Activated T-helper 2 cell treated with anti-CD3 and anti-CD28 coated beads, Interferon-gamma antibody, Interleukin-2, Interleukin-4, amounts not matched to agents 10 μg/mL and 5 μg/mL and 100 μg/mL, durations not matched to agents 14 hours and 24 hours and 36 hours (primary cell): ENCODE data around the gene MEAK7. TPM values are rescaled to one million over a fixed set of nuclear protein-coding genes. Genes with fewer than 3 reads are reported as not detected.

Experiments
- DNase-seq: peaks from one replicate; pipeline ENCODE4 v3.0.0; 2021; ENCODE audit warnings: low spot score
- H3K27ac Mint-ChIP-seq: one replicate; pipeline ENCODE4 v1.8.0; 2021; ENCODE audit warnings: mixed read lengths
- H3K27me3 Mint-ChIP-seq: one replicate; pipeline ENCODE4 v1.8.0; 2021; ENCODE audit warnings: low read depth, mixed read lengths
- H3K36me3 Mint-ChIP-seq: one replicate; pipeline ENCODE4 v1.8.0; 2021; ENCODE audit warnings: low read depth, mixed read lengths
- H3K4me1 Mint-ChIP-seq: one replicate; pipeline ENCODE4 v1.8.0; 2021; ENCODE audit warnings: low read depth, mixed read lengths
- H3K4me3 Mint-ChIP-seq: one replicate; pipeline ENCODE4 v1.8.0; 2021; ENCODE audit warnings: low read depth, mild to moderate bottlenecking, moderate library complexity, mixed read lengths
- H3K9me3 Mint-ChIP-seq: one replicate; pipeline ENCODE4 v1.8.0; 2021; ENCODE audit warnings: mixed read lengths
- intact Hi-C: fragments of 100-400 bp; cut with micrococcal nuclease; formaldehyde crosslinking; loops from one replicate; pipeline ENCODE4 v1.15.1; 2023
- total RNA-seq: library from RNA; stranded (reverse); gene quantifications from 2 replicates; pipeline ENCODE4 v1.2.3, GENCODE V29; 2022

The MEAK7 gene
- total RNA-seq, 1 donor from 2014 or later: 15.4 TPM

- no peaks in the 10 kb centered on the region for H3K4me1 Mint-ChIP-seq
- intact Hi-C loops: no loop called here
- no peak overlapping the region for H3K4me3 Mint-ChIP-seq
- no peaks in the 10 kb centered on the region for H3K27me3 Mint-ChIP-seq
- H3K9me3 Mint-ChIP-seq: peaks cover 6% of the 10 kb centered on the region
- H3K36me3 Mint-ChIP-seq: peaks cover 58% of the 10 kb centered on the region
- no peak for DNase-seq
- no peak overlapping the region for H3K27ac Mint-ChIP-seq
Observed at GRCh38 chr16:84461413-84462295, 42.8 kb downstream of the MEAK7 start.

GRCh38 chr16:84461029-84461412, 43.4 kb downstream of the MEAK7 start:
- intact Hi-C loops: no loop called here
- H3K4me1 Mint-ChIP-seq: no peaks in the 10 kb centered on the region

GRCh38 chr16:84460406-84461028, 43.9 kb downstream of the MEAK7 start:
- H3K4me1 Mint-ChIP-seq: no peaks in the 10 kb centered on the region

More at GRCh38 chr16:84461029-84461412, 43.4 kb downstream of the MEAK7 start:
- Mint-ChIP-seq H3K27ac (no peak overlapping the region), H3K4me3 (no peak overlapping the region), H3K36me3 (peaks cover 52% of the 10 kb centered on the region), H3K27me3 (no peaks in the 10 kb centered on the region), H3K9me3 (peaks cover under 1% of the 10 kb centered on the region)
- DNase-seq: no peak

GRCh38 chr16:84459941-84460405, 44.5 kb downstream of the MEAK7 start:
- no peak overlapping the region for H3K4me3 Mint-ChIP-seq
- H3K27ac Mint-ChIP-seq: no peak overlapping the region
- peaks cover 44% of the 10 kb centered on the region for H3K36me3 Mint-ChIP-seq

More at GRCh38 chr16:84460406-84461028, 43.9 kb downstream of the MEAK7 start:
- Mint-ChIP-seq H3K36me3 (peaks cover 46% of the 10 kb centered on the region), H3K9me3 (no peaks in the 10 kb centered on the region), H3K27me3 (no peaks in the 10 kb centered on the region), H3K27ac (no peak overlapping the region), H3K4me3 (no peak overlapping the region)
- intact Hi-C loops: no loop called here
- DNase-seq: no peak

GRCh38 chr16:84459533-84459894, 44.9 kb downstream of the MEAK7 start:
- Mint-ChIP-seq H3K4me1 (no peaks in the 10 kb centered on the region), H3K27ac (no peak overlapping the region), H3K27me3 (no peaks in the 10 kb centered on the region), H3K9me3 (no peaks in the 10 kb centered on the region), H3K4me3 (no peak overlapping the region), H3K36me3 (peaks cover 40% of the 10 kb centered on the region)
- no peak for DNase-seq
- intact Hi-C loops: no loop called here

More at GRCh38 chr16:84459941-84460405, 44.5 kb downstream of the MEAK7 start:
- intact Hi-C loops: no loop called here
- H3K9me3 Mint-ChIP-seq: no peaks in the 10 kb centered on the region
- H3K27me3 Mint-ChIP-seq: no peaks in the 10 kb centered on the region
- no peak for DNase-seq
- no peaks in the 10 kb centered on the region for H3K4me1 Mint-ChIP-seq

- H3K27me3 Mint-ChIP-seq: no peaks in the 10 kb centered on the region
- intact Hi-C loops: no loop called here
- H3K4me1 Mint-ChIP-seq: no peaks in the 10 kb centered on the region
- H3K9me3 Mint-ChIP-seq: no peaks in the 10 kb centered on the region
- no peak overlapping the region for H3K27ac Mint-ChIP-seq
- H3K36me3 Mint-ChIP-seq: peaks cover 37% of the 10 kb centered on the region
- no peak overlapping the region for H3K4me3 Mint-ChIP-seq
- no peak for DNase-seq
Observed at GRCh38 chr16:84458606-84459532, 45.6 kb downstream of the MEAK7 start.

- H3K4me1 Mint-ChIP-seq: no peaks in the 10 kb centered on the region
- no peaks in the 10 kb centered on the region for H3K9me3 Mint-ChIP-seq
- H3K27me3 Mint-ChIP-seq: no peaks in the 10 kb centered on the region
- H3K4me3 Mint-ChIP-seq: no peak overlapping the region
- no peak for DNase-seq
- peaks cover 15% of the 10 kb centered on the region for H3K36me3 Mint-ChIP-seq
- no peak overlapping the region for H3K27ac Mint-ChIP-seq
- intact Hi-C loops: no loop called here
Observed at GRCh38 chr16:84455031-84455430, 49.4 kb downstream of the MEAK7 start.

Other genes starting within 250 kb of the MEAK7 start
- gene WFDC1, start 209.8 kb downstream of the MEAK7 start, total RNA-seq: not detected in 2 replicates
- gene ATP2C2, start 136.1 kb downstream of the MEAK7 start, total RNA-seq: not detected in 2 replicates
- gene COTL1, start 113.4 kb upstream of the MEAK7 start, total RNA-seq: 478 and 483 TPM in 2 replicates
- 57.7 and 59.6 TPM in 2 replicates for gene KLHL36, start 143.9 kb upstream of the MEAK7 start, total RNA-seq
- 151 and 170 TPM in 2 replicates for gene USP10, start 195.3 kb upstream of the MEAK7 start, total RNA-seq